ENCODE results near the gene ARMC5.
"Not testable (repeated sequence)": the region's sequence is repeated elsewhere in the genome, so short reads cannot be mapped to it uniquely, and the experiment has no call there.

The ARMC5 gene

GRCh38 chr16:31435341-31436220 lies 23.7 kb upstream of the ARMC5 start:
- DNase-seq (ENCODE audit: low read depth), result no peak

GRCh38 chr16:31436221-31437045 lies 22.9 kb upstream of the ARMC5 start:
- no peak for DNase-seq (ENCODE audit: low read depth)

GRCh38 chr16:31438414-31438813 lies 20.9 kb upstream of the ARMC5 start:
- DNase-seq (ENCODE audit: low read depth), result no peak

- not testable (repeated sequence) for DNase-seq (ENCODE audit: low read depth)
These were observed 20.3 kb upstream of the ARMC5 start for GRCh38 chr16:31439023-31439422.

GRCh38 chr16:31439519-31439918 lies 19.8 kb upstream of the ARMC5 start:
- DNase-seq (ENCODE audit: low read depth), result no peak

- no peak for DNase-seq (ENCODE audit: low read depth)
These were observed 18.7 kb upstream of the ARMC5 start for GRCh38 chr16:31440516-31441184.

- DNase-seq (ENCODE audit: low read depth), result no peak
These were observed 17.3 kb upstream of the ARMC5 start for GRCh38 chr16:31441956-31442355.

GRCh38 chr16:31445931-31446330 lies 13.4 kb upstream of the ARMC5 start:
- DNase-seq (ENCODE audit: low read depth), result not testable (repeated sequence)

GRCh38 chr16:31451201-31451600 lies 8.1 kb upstream of the ARMC5 start:
- no peak for DNase-seq (ENCODE audit: low read depth)

- no peak for DNase-seq (ENCODE audit: low read depth)
These were observed 7.5 kb upstream of the ARMC5 start for GRCh38 chr16:31451681-31452351.

- no peak for DNase-seq (ENCODE audit: low read depth)
These were observed 6.6 kb upstream of the ARMC5 start for GRCh38 chr16:31452631-31453106.

- no peak for DNase-seq (ENCODE audit: low read depth)
These were observed 5.8 kb upstream of the ARMC5 start for GRCh38 chr16:31453255-31454204.

GRCh38 chr16:31455601-31456314 lies 3.5 kb upstream of the ARMC5 start:
- no peak for DNase-seq (ENCODE audit: low read depth)

- no peak for DNase-seq (ENCODE audit: low read depth)
These were observed 2.3 kb upstream of the ARMC5 start for GRCh38 chr16:31456988-31457360.

- DNase-seq (ENCODE audit: low read depth), result peak; percentile 38
These were observed 1.0 kb upstream of the ARMC5 start for GRCh38 chr16:31458073-31458843.

GRCh38 chr16:31459687-31460581 lies 633 bp downstream of the ARMC5 start:
- DNase-seq (ENCODE audit: low read depth), result peak; percentile 100

- DNase-seq (ENCODE audit: low read depth), result no peak
These were observed 1.3 kb downstream of the ARMC5 start for GRCh38 chr16:31460582-31461002.

All from stimulated activated CD8-positive, alpha-beta memory T cell treated with anti-CD3 and anti-CD28 coated beads, Interleukin-12 subunit alpha, Interleukin-12 subunit beta, amount 100 ng/mL, for 1 hour (primary cell).